ENCODE data around the gene MBP. TPM values are rescaled to one million over a fixed set of nuclear protein-coding genes. Genes with fewer than 3 reads are reported as not detected.

Gene MBP
- polyA plus RNA-seq, 1 donor from 2014 or later = 3.3 TPM

DNA sequence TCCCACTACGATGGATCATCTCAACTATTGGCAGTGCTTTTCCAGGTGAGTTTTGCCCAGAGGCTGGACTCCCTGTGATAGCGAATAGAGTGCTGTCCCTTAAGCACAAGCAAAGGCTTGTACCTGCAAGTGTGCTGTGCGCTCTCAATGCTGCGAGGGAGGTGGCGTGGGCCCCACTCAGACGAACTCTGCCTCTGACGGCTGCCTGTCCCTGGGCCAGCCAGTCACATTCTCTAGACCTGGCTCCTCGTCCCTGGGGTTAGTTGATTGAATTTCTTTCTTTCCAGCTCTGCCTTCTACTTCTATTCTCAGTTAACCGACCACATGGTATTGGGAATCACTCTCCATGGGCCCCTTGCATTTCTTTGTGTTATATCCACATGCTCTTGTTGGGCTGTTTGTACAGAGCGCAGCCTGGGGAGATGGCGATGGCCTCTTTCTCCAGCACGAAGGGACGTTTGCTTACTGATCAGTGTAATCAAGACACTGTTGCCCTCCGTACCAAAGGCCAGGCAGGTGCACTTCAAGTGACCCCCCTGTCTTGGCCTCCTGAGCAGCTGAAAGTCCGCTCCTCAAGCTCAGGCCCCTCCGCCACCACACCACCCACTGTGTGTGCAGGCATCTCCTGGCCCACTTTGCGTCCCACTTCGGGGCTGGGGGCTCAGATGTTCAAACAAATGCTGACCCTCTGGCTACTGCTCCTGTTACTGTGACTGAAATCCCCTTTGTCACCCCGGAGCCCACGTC, 158.9 kb downstream of the MBP start:
- H4K20me1 ChIP-seq (ENCODE audit: insufficient read depth) = no peaks in the 10 kb centered on the region
- no peak overlapping the region for H3K4me2 ChIP-seq (ENCODE audit: low read length)
- H3K9ac ChIP-seq (ENCODE audit: low read length) = no peak overlapping the region
- H2AFZ ChIP-seq (ENCODE audit: low read depth, low read length) = no peak overlapping the region
- no peaks in the 10 kb centered on the region for H3F3A ChIP-seq (ENCODE audit: insufficient read depth, low read length, poor library complexity, severe bottlenecking)
- H3K27ac ChIP-seq (ENCODE audit: low read length) = no peak overlapping the region
- H3K9me2 ChIP-seq (ENCODE audit: insufficient read depth, low read length) = no peaks in the 10 kb centered on the region
- TF ChIP-seq RAD21 (conservative IDR thresholded peaks at IDR 0.05) (no peak), POLR2AphosphoS5 (IDR thresholded peaks at IDR 0.05) (no peak), EP300 (conservative IDR thresholded peaks at IDR 0.05; ENCODE audit: poor library complexity, severe bottlenecking) (no peak), MXI1 (conservative IDR thresholded peaks at IDR 0.05; ENCODE audit: poor library complexity, severe bottlenecking) (no peak), EZH2 (IDR thresholded peaks at IDR 0.05; ENCODE audit: borderline replicate concordance, insufficient read depth, low read length, poor library complexity, severe bottlenecking) (no peak), SMC3 (conservative IDR thresholded peaks at IDR 0.05; ENCODE audit: poor library complexity) (no peak), TAF1 (IDR thresholded peaks at IDR 0.05; ENCODE audit: low read depth) (no peak)
- TF ChIP-seq, protein P1, sequence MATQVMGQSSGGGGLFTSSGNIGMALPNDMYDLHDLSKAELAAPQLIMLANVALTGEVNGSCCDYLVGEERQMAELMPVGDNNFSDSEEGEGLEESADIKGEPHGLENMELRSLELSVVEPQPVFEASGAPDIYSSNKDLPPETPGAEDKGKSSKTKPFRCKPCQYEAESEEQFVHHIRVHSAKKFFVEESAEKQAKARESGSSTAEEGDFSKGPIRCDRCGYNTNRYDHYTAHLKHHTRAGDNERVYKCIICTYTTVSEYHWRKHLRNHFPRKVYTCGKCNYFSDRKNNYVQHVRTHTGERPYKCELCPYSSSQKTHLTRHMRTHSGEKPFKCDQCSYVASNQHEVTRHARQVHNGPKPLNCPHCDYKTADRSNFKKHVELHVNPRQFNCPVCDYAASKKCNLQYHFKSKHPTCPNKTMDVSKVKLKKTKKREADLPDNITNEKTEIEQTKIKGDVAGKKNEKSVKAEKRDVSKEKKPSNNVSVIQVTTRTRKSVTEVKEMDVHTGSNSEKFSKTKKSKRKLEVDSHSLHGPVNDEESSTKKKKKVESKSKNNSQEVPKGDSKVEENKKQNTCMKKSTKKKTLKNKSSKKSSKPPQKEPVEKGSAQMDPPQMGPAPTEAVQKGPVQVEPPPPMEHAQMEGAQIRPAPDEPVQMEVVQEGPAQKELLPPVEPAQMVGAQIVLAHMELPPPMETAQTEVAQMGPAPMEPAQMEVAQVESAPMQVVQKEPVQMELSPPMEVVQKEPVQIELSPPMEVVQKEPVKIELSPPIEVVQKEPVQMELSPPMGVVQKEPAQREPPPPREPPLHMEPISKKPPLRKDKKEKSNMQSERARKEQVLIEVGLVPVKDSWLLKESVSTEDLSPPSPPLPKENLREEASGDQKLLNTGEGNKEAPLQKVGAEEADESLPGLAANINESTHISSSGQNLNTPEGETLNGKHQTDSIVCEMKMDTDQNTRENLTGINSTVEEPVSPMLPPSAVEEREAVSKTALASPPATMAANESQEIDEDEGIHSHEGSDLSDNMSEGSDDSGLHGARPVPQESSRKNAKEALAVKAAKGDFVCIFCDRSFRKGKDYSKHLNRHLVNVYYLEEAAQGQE (IDR thresholded peaks at IDR 0.05; ENCODE audit: borderline replicate concordance) = no peak
- TF ChIP-seq, protein P2, sequence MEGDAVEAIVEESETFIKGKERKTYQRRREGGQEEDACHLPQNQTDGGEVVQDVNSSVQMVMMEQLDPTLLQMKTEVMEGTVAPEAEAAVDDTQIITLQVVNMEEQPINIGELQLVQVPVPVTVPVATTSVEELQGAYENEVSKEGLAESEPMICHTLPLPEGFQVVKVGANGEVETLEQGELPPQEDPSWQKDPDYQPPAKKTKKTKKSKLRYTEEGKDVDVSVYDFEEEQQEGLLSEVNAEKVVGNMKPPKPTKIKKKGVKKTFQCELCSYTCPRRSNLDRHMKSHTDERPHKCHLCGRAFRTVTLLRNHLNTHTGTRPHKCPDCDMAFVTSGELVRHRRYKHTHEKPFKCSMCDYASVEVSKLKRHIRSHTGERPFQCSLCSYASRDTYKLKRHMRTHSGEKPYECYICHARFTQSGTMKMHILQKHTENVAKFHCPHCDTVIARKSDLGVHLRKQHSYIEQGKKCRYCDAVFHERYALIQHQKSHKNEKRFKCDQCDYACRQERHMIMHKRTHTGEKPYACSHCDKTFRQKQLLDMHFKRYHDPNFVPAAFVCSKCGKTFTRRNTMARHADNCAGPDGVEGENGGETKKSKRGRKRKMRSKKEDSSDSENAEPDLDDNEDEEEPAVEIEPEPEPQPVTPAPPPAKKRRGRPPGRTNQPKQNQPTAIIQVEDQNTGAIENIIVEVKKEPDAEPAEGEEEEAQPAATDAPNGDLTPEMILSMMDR (IDR thresholded peaks at IDR 0.05; ENCODE audit: poor library complexity, severe bottlenecking) = no peak
- H3K4me3 ChIP-seq (ENCODE audit: low read length) = no peak overlapping the region
- H3K36me3 ChIP-seq (ENCODE audit: insufficient read depth, low read length) = no peaks in the 10 kb centered on the region
- H3K79me2 ChIP-seq (replicated peaks; ENCODE audit: insufficient read depth, low read length) = no peaks in the 10 kb centered on the region
- H3K27me3 ChIP-seq (ENCODE audit: insufficient read depth, low read depth, low read length) = no peaks in the 10 kb centered on the region
- H3K9me3 ChIP-seq (ENCODE audit: low read length) = no peaks in the 10 kb centered on the region

DNA sequence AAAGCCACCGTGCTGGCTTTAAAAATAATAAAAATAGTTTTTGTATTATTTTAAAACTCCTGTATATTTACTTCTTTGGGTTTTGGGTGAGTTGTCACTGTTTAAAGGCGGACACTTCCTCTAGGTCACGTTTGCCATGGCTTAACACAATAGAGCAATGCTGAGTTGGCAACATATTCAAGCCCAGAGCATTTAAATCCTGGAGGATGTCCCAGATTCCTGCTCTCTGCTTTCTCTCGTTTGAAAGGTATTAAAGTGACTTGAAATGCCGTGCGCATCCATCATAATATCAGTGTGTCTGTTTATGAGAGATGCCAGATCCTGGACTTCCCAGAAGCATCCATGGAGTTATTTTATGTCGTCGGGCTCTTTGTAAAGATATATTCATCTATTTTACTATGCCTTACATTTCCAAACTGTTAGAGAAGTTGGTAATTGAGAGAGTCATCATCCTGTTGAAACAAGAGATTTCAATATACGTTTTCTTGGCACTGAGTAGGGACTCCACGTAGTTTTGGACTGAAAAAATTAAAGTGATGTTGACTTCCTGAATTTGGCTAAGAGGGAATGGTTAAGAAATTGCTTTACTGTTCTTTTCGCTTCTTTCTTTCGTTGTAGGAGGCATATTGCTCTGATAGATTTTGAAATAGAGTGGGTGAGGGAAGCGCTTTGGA, 159.6 kb downstream of the MBP start:
- Histone ChIP-seq H3K27me3 (ENCODE audit: insufficient read depth, low read depth, low read length) (no peaks in the 10 kb centered on the region), H3K4me3 (ENCODE audit: low read length) (no peak overlapping the region), H3K36me3 (ENCODE audit: insufficient read depth, low read length) (no peaks in the 10 kb centered on the region), H3K27ac (ENCODE audit: low read length) (no peak overlapping the region), H3K9me2 (ENCODE audit: insufficient read depth, low read length) (no peaks in the 10 kb centered on the region), H3K9ac (ENCODE audit: low read length) (no peak overlapping the region), H4K20me1 (ENCODE audit: insufficient read depth) (no peaks in the 10 kb centered on the region), H2AFZ (ENCODE audit: low read depth, low read length) (no peak overlapping the region), H3F3A (ENCODE audit: insufficient read depth, low read length, poor library complexity, severe bottlenecking) (no peaks in the 10 kb centered on the region), H3K4me2 (ENCODE audit: low read length) (no peak overlapping the region), H3K9me3 (ENCODE audit: low read length) (no peaks in the 10 kb centered on the region), H3K79me2 (replicated peaks; ENCODE audit: insufficient read depth, low read length) (no peaks in the 10 kb centered on the region)
- TF ChIP-seq, protein P1 (IDR thresholded peaks at IDR 0.05; ENCODE audit: borderline replicate concordance) = no peak
- TF ChIP-seq EP300 (conservative IDR thresholded peaks at IDR 0.05; ENCODE audit: poor library complexity, severe bottlenecking) (no peak), POLR2AphosphoS5 (IDR thresholded peaks at IDR 0.05) (no peak), RAD21 (conservative IDR thresholded peaks at IDR 0.05) (no peak), MXI1 (conservative IDR thresholded peaks at IDR 0.05; ENCODE audit: poor library complexity, severe bottlenecking) (no peak), SMC3 (conservative IDR thresholded peaks at IDR 0.05; ENCODE audit: poor library complexity) (no peak), TAF1 (IDR thresholded peaks at IDR 0.05; ENCODE audit: low read depth) (no peak), EZH2 (IDR thresholded peaks at IDR 0.05; ENCODE audit: borderline replicate concordance, insufficient read depth, low read length, poor library complexity, severe bottlenecking) (no peak)
- TF ChIP-seq, protein P2 (IDR thresholded peaks at IDR 0.05; ENCODE audit: poor library complexity, severe bottlenecking) = no peak

Data from neural cell (in vitro differentiated cells).